ENCODE data around the gene MAPKAPK3.

GRCh38 chr3:50662408-50662807 is 45.5 kb downstream of the MAPKAPK3 start:
- no peak for TF ChIP-seq POLR2A (IDR thresholded peaks at IDR 0.05)
- TF ChIP-seq CTCF (IDR thresholded peaks at IDR 0.05 in 4 of 5, conservative IDR thresholded peaks at IDR 0.05 in 1 of 5) = no peak
